Activated CD4-positive, alpha-beta memory T cell treated with anti-CD3 and anti-CD28 coated beads for 36 hours (primary cell): ENCODE data around the gene RGS4. TPM values are rescaled to one million over a fixed set of nuclear protein-coding genes. Genes with fewer than 3 reads are reported as not detected.

Source experiments
- CTCF ChIA-PET: fragments of 350-600 bp; sonication (Branson Sonifier 250); formaldehyde crosslinking; loops from one replicate; lab custom pipeline; 2021; ENCODE audit warnings: antibody characterized with exemption, inconsistent platforms; lab: Charles Lee
- POLR2A ChIA-PET: fragments of 350-600 bp; sonication (Branson Sonifier 250); formaldehyde crosslinking; loops from one replicate; lab custom pipeline; 2021; ENCODE audit warnings: antibody characterized with exemption; lab: Charles Lee
- DNase-seq: peaks from one replicate; pipeline ENCODE4 v3.0.0-alpha.2; 2020
- H3K27ac Mint-ChIP-seq: one replicate; pipeline ENCODE4 v1.8.0; 2021; ENCODE audit warnings: mixed read lengths
- H3K27me3 Mint-ChIP-seq: one replicate; pipeline ENCODE4 v1.8.0; 2021; ENCODE audit warnings: mixed read lengths
- H3K36me3 Mint-ChIP-seq: one replicate; pipeline ENCODE4 v1.8.0; 2021; ENCODE audit warnings: mixed read lengths
- H3K4me1 Mint-ChIP-seq: one replicate; pipeline ENCODE4 v1.8.0; 2021; ENCODE audit warnings: low read depth, mixed read lengths
- H3K4me3 Mint-ChIP-seq: one replicate; pipeline ENCODE4 v1.8.0; 2021; ENCODE audit warnings: mild to moderate bottlenecking, mixed read lengths
- H3K9me3 Mint-ChIP-seq: one replicate; pipeline ENCODE4 v1.8.0; 2021; ENCODE audit warnings: mixed read lengths
- intact Hi-C: fragments of 100-400 bp; cut with micrococcal nuclease; formaldehyde crosslinking; loops from one replicate; pipeline ENCODE4 v1.15.1; 2023
- total RNA-seq, 2 experiments: library from RNA; stranded (reverse); gene quantifications; one replicate each; pipeline ENCODE4 v1.2.3, GENCODE V29; 2021

The RGS4 gene
- not detected for total RNA-seq

GRCh38 chr1:163069142-163069541 is at the start of gene RGS4:
TSS of gene RGS4 (plus strand) at chr1:163069361. CDS start at chr1:163069485, 124 bp downstream.
- intact Hi-C loops, result no loop called here
- Mint-ChIP-seq H3K4me3 (no peak within 1 kb of the TSS), H3K27ac (no peak within 1 kb of the TSS), H3K36me3 (no peaks in the 10 kb centered on the region), H3K27me3 (peaks cover 26% of the 10 kb centered on the region), H3K9me3 (no peaks in the 10 kb centered on the region), H3K4me1 (no peaks in the 10 kb centered on the region)
- ChIA-PET CTCF (interaction anchor here (0.5 to 6.5 kb wide), 3 partner anchors 215 to 431 kb away, joined by 3 to 40 read pairs (median 4); no protein-coding TSS in a partner anchor), POLR2A (no interaction called here)
- no peak for DNase-seq

- H3K27me3 Mint-ChIP-seq, result no peaks in the 10 kb centered on the region
- ChIA-PET POLR2A (no interaction called here), CTCF (no interaction called here)
- no peaks in the 10 kb centered on the region for H3K4me1 Mint-ChIP-seq
- DNase-seq, result no peak
- intact Hi-C loops, result no loop called here
- peaks cover 3% of the 10 kb centered on the region for H3K36me3 Mint-ChIP-seq
- H3K9me3 Mint-ChIP-seq, result peaks cover 18% of the 10 kb centered on the region
- H3K4me3 Mint-ChIP-seq, result no peak overlapping the region
- no peak overlapping the region for H3K27ac Mint-ChIP-seq
Observed at GRCh38 chr1:163022129-163022528, 47.0 kb upstream of the RGS4 start.

GRCh38 chr1:163027610-163028009 is 41.6 kb upstream of the RGS4 start:
- Mint-ChIP-seq H3K27me3 (peaks cover 4% of the 10 kb centered on the region), H3K27ac (no peak overlapping the region), H3K4me1 (no peaks in the 10 kb centered on the region), H3K36me3 (peaks cover 3% of the 10 kb centered on the region), H3K9me3 (peaks cover 7% of the 10 kb centered on the region), H3K4me3 (no peak overlapping the region)
- intact Hi-C loops, result no loop called here
- POLR2A ChIA-PET, result no interaction called here
- no peak for DNase-seq
- CTCF ChIA-PET, result no interaction called here

- Mint-ChIP-seq H3K27ac (no peak overlapping the region), H3K27me3 (peaks cover 4% of the 10 kb centered on the region), H3K4me3 (no peak overlapping the region), H3K4me1 (no peaks in the 10 kb centered on the region), H3K9me3 (no peaks in the 10 kb centered on the region), H3K36me3 (no peaks in the 10 kb centered on the region)
- DNase-seq, result no peak
- POLR2A ChIA-PET, result no interaction called here
- intact Hi-C loops, result no loop called here
- CTCF ChIA-PET, result no interaction called here
Observed at GRCh38 chr1:163029901-163030300, 39.3 kb upstream of the RGS4 start.

GRCh38 chr1:163035446-163036249 is 33.5 kb upstream of the RGS4 start:
- Mint-ChIP-seq H3K36me3 (no peaks in the 10 kb centered on the region), H3K9me3 (no peaks in the 10 kb centered on the region), H3K4me1 (no peaks in the 10 kb centered on the region), H3K27me3 (no peaks in the 10 kb centered on the region), H3K4me3 (no peak overlapping the region), H3K27ac (no peak overlapping the region)
- CTCF ChIA-PET, result interaction anchor here (0.7 kb wide), 1 partner anchor 1132 kb away, joined by 3 read pairs; no protein-coding TSS in a partner anchor
- intact Hi-C loops, result no loop called here
- POLR2A ChIA-PET, result no interaction called here
- DNase-seq, result no peak

GRCh38 chr1:163036671-163037070 is 32.5 kb upstream of the RGS4 start:
- Mint-ChIP-seq H3K4me3 (no peak overlapping the region), H3K9me3 (no peaks in the 10 kb centered on the region), H3K36me3 (no peaks in the 10 kb centered on the region), H3K4me1 (no peaks in the 10 kb centered on the region), H3K27me3 (no peaks in the 10 kb centered on the region), H3K27ac (no peak overlapping the region)
- no peak for DNase-seq
- ChIA-PET POLR2A (no interaction called here), CTCF (no interaction called here)
- intact Hi-C loops, result no loop called here

- no peak overlapping the region for H3K27ac Mint-ChIP-seq
- intact Hi-C loops, result no loop called here
- CTCF ChIA-PET, result no interaction called here
Observed at GRCh38 chr1:163038928-163039706, 30.0 kb upstream of the RGS4 start.

GRCh38 chr1:163039707-163040093 is 29.5 kb upstream of the RGS4 start:
- ChIA-PET CTCF (no interaction called here), POLR2A (no interaction called here)
- Mint-ChIP-seq H3K9me3 (no peaks in the 10 kb centered on the region), H3K27me3 (peaks cover 3% of the 10 kb centered on the region), H3K36me3 (no peaks in the 10 kb centered on the region), H3K4me3 (no peak overlapping the region), H3K4me1 (no peaks in the 10 kb centered on the region), H3K27ac (no peak overlapping the region)
- no peak for DNase-seq
- intact Hi-C loops, result no loop called here

More at GRCh38 chr1:163038928-163039706, 30.0 kb upstream of the RGS4 start:
- Mint-ChIP-seq H3K27me3 (no peaks in the 10 kb centered on the region), H3K4me3 (no peak overlapping the region), H3K4me1 (no peaks in the 10 kb centered on the region), H3K9me3 (no peaks in the 10 kb centered on the region), H3K36me3 (no peaks in the 10 kb centered on the region)
- no peak for DNase-seq
- POLR2A ChIA-PET, result no interaction called here

- ChIA-PET POLR2A (no interaction called here), CTCF (no interaction called here)
- Mint-ChIP-seq H3K9me3 (no peaks in the 10 kb centered on the region), H3K36me3 (no peaks in the 10 kb centered on the region), H3K4me1 (no peaks in the 10 kb centered on the region), H3K27ac (no peak overlapping the region), H3K4me3 (no peak overlapping the region), H3K27me3 (peaks cover 17% of the 10 kb centered on the region)
- DNase-seq, result no peak
- intact Hi-C loops, result no loop called here
Observed at GRCh38 chr1:163046071-163046470, 23.1 kb upstream of the RGS4 start.

- Mint-ChIP-seq H3K27ac (no peak overlapping the region), H3K9me3 (no peaks in the 10 kb centered on the region), H3K36me3 (no peaks in the 10 kb centered on the region), H3K4me1 (no peaks in the 10 kb centered on the region), H3K27me3 (peaks cover 17% of the 10 kb centered on the region), H3K4me3 (no peak overlapping the region)
- ChIA-PET CTCF (no interaction called here), POLR2A (no interaction called here)
- no peak for DNase-seq
- intact Hi-C loops, result no loop called here
Observed at GRCh38 chr1:163047951-163048659, 21.1 kb upstream of the RGS4 start.

GRCh38 chr1:163048869-163049268 is 20.3 kb upstream of the RGS4 start:
- no peaks in the 10 kb centered on the region for H3K36me3 Mint-ChIP-seq
- H3K27me3 Mint-ChIP-seq, result peaks cover 17% of the 10 kb centered on the region
- H3K4me3 Mint-ChIP-seq, result no peak overlapping the region
- CTCF ChIA-PET, result no interaction called here
- no peaks in the 10 kb centered on the region for H3K4me1 Mint-ChIP-seq
- H3K27ac Mint-ChIP-seq, result no peak overlapping the region
- intact Hi-C loops, result no loop called here
- no peak for DNase-seq
- H3K9me3 Mint-ChIP-seq, result no peaks in the 10 kb centered on the region
- POLR2A ChIA-PET, result no interaction called here

- Mint-ChIP-seq H3K9me3 (no peaks in the 10 kb centered on the region), H3K4me1 (no peaks in the 10 kb centered on the region), H3K27ac (no peak overlapping the region), H3K36me3 (no peaks in the 10 kb centered on the region), H3K27me3 (peaks cover 16% of the 10 kb centered on the region), H3K4me3 (no peak overlapping the region)
- ChIA-PET CTCF (no interaction called here), POLR2A (no interaction called here)
- intact Hi-C loops, result no loop called here
- DNase-seq, result no peak
Observed at GRCh38 chr1:163049296-163049695, 19.9 kb upstream of the RGS4 start.
